Measurements from ENCODE around the gene FAM9C. TPM values are rescaled to one million over a fixed set of nuclear protein-coding genes. Genes with fewer than 3 reads are reported as not detected.

Gene FAM9C
- total and polyA plus RNA-seq, 2 donors (not counting 1 experiment from before 2014, with no cell fraction given) = not detected

DNA sequence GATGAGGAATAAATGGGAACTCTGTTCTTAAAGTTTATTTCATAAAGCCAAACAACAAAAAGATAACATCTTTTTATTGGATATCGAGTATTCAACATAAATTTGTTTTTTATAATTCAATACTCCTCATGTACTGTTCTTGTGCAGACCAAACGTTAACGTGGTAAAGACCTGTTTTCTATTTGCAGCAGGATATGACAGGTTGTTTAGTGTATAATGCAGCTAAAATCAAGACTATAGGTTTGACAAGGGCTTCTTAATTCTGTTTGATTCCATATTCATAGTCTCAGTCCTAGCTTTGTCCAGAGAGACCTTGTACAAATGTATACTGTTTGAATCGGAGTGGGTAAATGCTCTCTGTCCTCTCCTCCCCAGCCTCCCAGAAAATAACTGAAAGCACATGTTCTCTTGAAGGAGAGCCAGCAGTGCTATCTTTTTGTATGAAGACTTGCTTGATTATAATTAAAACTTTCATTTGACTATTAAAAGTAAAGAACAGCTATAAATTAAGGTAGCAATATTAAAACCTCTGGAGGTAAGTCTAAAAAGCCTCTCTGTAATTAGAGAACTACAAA, 51.8 kb downstream of the FAM9C start:
- Mint-ChIP-seq H3K27me3 (no peaks in the 10 kb centered on the region), H3K27ac (no peak overlapping the region)

DNA sequence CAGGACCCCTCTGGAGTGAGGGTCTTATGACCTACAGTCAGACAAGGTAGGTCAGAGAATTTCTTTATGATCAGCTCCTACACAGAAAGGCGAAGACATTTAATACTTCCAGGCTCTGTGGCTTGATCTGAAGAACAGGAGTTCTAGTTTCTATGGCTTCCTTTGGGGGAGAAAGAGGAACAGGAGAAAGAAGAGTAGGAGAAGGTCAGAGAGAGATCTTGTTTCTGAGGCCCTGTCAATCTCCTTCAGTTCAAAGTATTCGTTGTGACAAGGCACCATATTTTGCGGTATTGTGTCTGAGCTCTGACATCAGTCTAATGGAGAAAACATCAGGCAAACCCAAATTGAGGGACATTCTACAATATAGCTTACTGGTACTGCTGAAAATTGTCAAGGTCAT, 52.8 kb downstream of the FAM9C start:
- no peak overlapping the region for H3K9ac ChIP-seq (ENCODE audit: low read length)
- no peaks in the 10 kb centered on the region for H4K20me1 ChIP-seq (ENCODE audit: control insufficient read depth, insufficient read depth, low read length, poor library complexity, severe bottlenecking)
- Mint-ChIP-seq H3K27me3 (no peaks in the 10 kb centered on the region), H3K4me1 (peaks cover 22% of the 10 kb centered on the region), H3K4me3 (no peak overlapping the region), H3K9me3 (ENCODE audit: insufficient read depth) (no peaks in the 10 kb centered on the region), H3K27ac (no peak overlapping the region)
- peaks cover 5 to 7% of the 10 kb centered on the region in 2 donors for H3K4me1 ChIP-seq (ENCODE audit: control insufficient read depth in 2 of 2, insufficient read depth in 2 of 2, low read length in 2 of 2)
- WGBS (ENCODE audit: insufficient coverage) = no CpG with 5 or more reads among the region's 3 CpGs
- no peak overlapping the region for H3K27ac ChIP-seq (ENCODE audit: low read length in 2 of 2)
- intact Hi-C loops (cut with micrococcal nuclease) = no loop called here
- H3K4me2 ChIP-seq (replicated peaks; ENCODE audit: low read depth, low read length, poor library complexity, severe bottlenecking) = no peak overlapping the region
- no peaks in the 10 kb centered on the region for H3K27me3 ChIP-seq (replicated peaks in 1 of 4; ENCODE audit: control extremely low read depth in 1 of 4, control insufficient read depth in 3 of 4, insufficient read depth in 4 of 4, low read length in 3 of 4)
- no peak overlapping the region for H2AFZ ChIP-seq (ENCODE audit: insufficient read depth, low read depth, low read length, poor library complexity, severe bottlenecking)
- no peak overlapping the region for H3K4me3 ChIP-seq (ENCODE audit: control extremely low read depth in 1 of 5, extremely low read depth in 1 of 5, insufficient read depth in 1 of 5, low read depth in 2 of 5, low read length in 4 of 5)
- ATAC-seq (ENCODE audit: low read depth) (no peak), DNase-seq (no peak)
- ChIA-PET CTCF (no interaction called here), POLR2A (no interaction called here)
- TF ChIP-seq, protein P1, sequence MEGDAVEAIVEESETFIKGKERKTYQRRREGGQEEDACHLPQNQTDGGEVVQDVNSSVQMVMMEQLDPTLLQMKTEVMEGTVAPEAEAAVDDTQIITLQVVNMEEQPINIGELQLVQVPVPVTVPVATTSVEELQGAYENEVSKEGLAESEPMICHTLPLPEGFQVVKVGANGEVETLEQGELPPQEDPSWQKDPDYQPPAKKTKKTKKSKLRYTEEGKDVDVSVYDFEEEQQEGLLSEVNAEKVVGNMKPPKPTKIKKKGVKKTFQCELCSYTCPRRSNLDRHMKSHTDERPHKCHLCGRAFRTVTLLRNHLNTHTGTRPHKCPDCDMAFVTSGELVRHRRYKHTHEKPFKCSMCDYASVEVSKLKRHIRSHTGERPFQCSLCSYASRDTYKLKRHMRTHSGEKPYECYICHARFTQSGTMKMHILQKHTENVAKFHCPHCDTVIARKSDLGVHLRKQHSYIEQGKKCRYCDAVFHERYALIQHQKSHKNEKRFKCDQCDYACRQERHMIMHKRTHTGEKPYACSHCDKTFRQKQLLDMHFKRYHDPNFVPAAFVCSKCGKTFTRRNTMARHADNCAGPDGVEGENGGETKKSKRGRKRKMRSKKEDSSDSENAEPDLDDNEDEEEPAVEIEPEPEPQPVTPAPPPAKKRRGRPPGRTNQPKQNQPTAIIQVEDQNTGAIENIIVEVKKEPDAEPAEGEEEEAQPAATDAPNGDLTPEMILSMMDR (IDR thresholded peaks at IDR 0.05) = no peak
- TF ChIP-seq EZH2 (IDR thresholded peaks at IDR 0.05; ENCODE audit: borderline replicate concordance, insufficient read depth, low read depth, low read length, poor library complexity, severe bottlenecking) = no peak
- no peaks in the 10 kb centered on the region for H3K79me2 ChIP-seq (ENCODE audit: control insufficient read depth, insufficient read depth, low read length)
- H3K9me3 ChIP-seq (ENCODE audit: control extremely low read depth in 1 of 3, control insufficient read depth in 2 of 3, insufficient read depth in 1 of 3, low read length in 2 of 3) = no peaks in the 10 kb centered on the region
- no peaks in the 10 kb centered on the region for H3K36me3 ChIP-seq (replicated peaks in 1 of 2; ENCODE audit: control extremely low read depth in 1 of 2, control insufficient read depth in 1 of 2, extremely low read depth in 1 of 2, insufficient read depth in 2 of 2, low read length in 1 of 2)

More for the DNA sequence above, 51.8 kb downstream of the FAM9C start:
- Histone ChIP-seq H3K4me3 (ENCODE audit: control extremely low read depth in 1 of 5, extremely low read depth in 1 of 5, insufficient read depth in 1 of 5, low read depth in 2 of 5, low read length in 4 of 5) (no peak overlapping the region), H2AFZ (ENCODE audit: insufficient read depth, low read depth, low read length, poor library complexity, severe bottlenecking) (no peak overlapping the region), H3K27ac (ENCODE audit: low read length in 2 of 2) (no peak overlapping the region), H3K79me2 (ENCODE audit: control insufficient read depth, insufficient read depth, low read length) (no peaks in the 10 kb centered on the region), H3K4me2 (replicated peaks; ENCODE audit: low read depth, low read length, poor library complexity, severe bottlenecking) (no peak overlapping the region), H3K4me1 (ENCODE audit: control insufficient read depth in 2 of 2, insufficient read depth in 2 of 2, low read length in 2 of 2) (peaks cover 5 to 10% of the 10 kb centered on the region in 2 donors), H3K27me3 (replicated peaks in 1 of 4; ENCODE audit: control extremely low read depth in 1 of 4, control insufficient read depth in 3 of 4, insufficient read depth in 4 of 4, low read length in 3 of 4) (no peaks in the 10 kb centered on the region), H4K20me1 (ENCODE audit: control insufficient read depth, insufficient read depth, low read length, poor library complexity, severe bottlenecking) (no peaks in the 10 kb centered on the region), H3K36me3 (replicated peaks in 1 of 2; ENCODE audit: control extremely low read depth in 1 of 2, control insufficient read depth in 1 of 2, extremely low read depth in 1 of 2, insufficient read depth in 2 of 2, low read length in 1 of 2) (no peaks in the 10 kb centered on the region), H3K9ac (ENCODE audit: low read length) (no peak overlapping the region), H3K9me3 (ENCODE audit: control extremely low read depth in 1 of 3, control insufficient read depth in 2 of 3, insufficient read depth in 1 of 3, low read length in 2 of 3) (no peaks in the 10 kb centered on the region)
- H3K4me1 Mint-ChIP-seq = peaks cover 22% of the 10 kb centered on the region
- no peak for ATAC-seq (ENCODE audit: low read depth)
- no CpG with 5 or more reads among the region's 4 CpGs for WGBS (ENCODE audit: insufficient coverage)
- ChIA-PET POLR2A (no interaction called here), CTCF (interaction anchor here (0.7 kb wide), 1 partner anchor 15 kb away, joined by 5 read pairs; no protein-coding TSS in a partner anchor)
- H3K4me3 Mint-ChIP-seq = no peak overlapping the region
- H3K9me3 Mint-ChIP-seq (ENCODE audit: insufficient read depth) = no peaks in the 10 kb centered on the region
- intact Hi-C loops (cut with micrococcal nuclease) = no loop called here
- TF ChIP-seq, protein P1 (IDR thresholded peaks at IDR 0.05) = no peak
- TF ChIP-seq EZH2 (IDR thresholded peaks at IDR 0.05; ENCODE audit: borderline replicate concordance, insufficient read depth, low read depth, low read length, poor library complexity, severe bottlenecking) = no peak
- no peak for DNase-seq

Data from B cell (primary cell).